HepG2 (cell line): ENCODE results near the gene RNF213. TPM values are rescaled to one million over a fixed set of nuclear protein-coding genes. Genes with fewer than 3 reads are reported as not detected.

ENCODE experiments used
- ATAC-seq: fragments of 200-7000 bp; cut with Tn5 transposase; 3 replicates; pipeline ENCODE4 v1.9.1; 2020; ENCODE audit warnings: mild to moderate bottlenecking, moderate library complexity
- BruUV-seq: library from RNA; stranded (reverse); fragments of 400-500 nt; replicated peaks from 2 replicates; lab custom pipeline; 2021; lab: Mats Ljungman, UMichigan
- CTCF ChIA-PET: fragments of 300-600 bp; formaldehyde crosslinking; extraction: SDS; loops from one replicate; lab custom pipeline; 2021; ENCODE audit warnings: low total read pairs, inconsistent platforms, low intra/inter-chr PET ratio; lab: Yijun Ruan, JAX
- POLR2A ChIA-PET: fragments of 350-600 bp; sonication (Branson Sonifier 250); formaldehyde crosslinking; loops from one replicate; lab custom pipeline; 2020; ENCODE audit warnings: antibody characterized with exemption, inconsistent platforms; lab: Yijun Ruan, JAX
- DNase-seq: peaks from one replicate; pipeline ENCODE4 v3.0.0-alpha.2; 2015; ENCODE audit warnings: low spot score
- FAIRE-seq: peaks from 3 replicates; lab custom pipeline; 2011; peaks lifted over from hg19 to GRCh38; lab: Jason Lieb, UNC
- H2AFZ ChIP-seq: one replicate; pipeline ENCODE4 v1.6.1; 2011; ENCODE audit warnings: low read length, inconsistent platforms
- H3K27ac ChIP-seq: fragments of 300-600 bp; 3 replicates; pipeline ENCODE4 v1.8.0; 2011; ENCODE audit warnings: mixed run types, mild to moderate bottlenecking, mixed read lengths, low read length, inconsistent platforms; ENCODE audit not compliant: insufficient read depth; ENCODE audit errors: extremely low read length
- H3K27me3 ChIP-seq, 2 experiments: fragments of 200-600 bp in 1 of 2; 2 replicates in 1 of 2; 3 replicates in 1 of 2; pipeline versions ENCODE4 v1.6.0 to v1.8.0; 2011; ENCODE audit warnings: low read length in 2 of 2, mild to moderate bottlenecking in 2 of 2, moderate library complexity in 2 of 2, inconsistent platforms in 1 of 2; ENCODE audit not compliant: insufficient read depth in 2 of 2, control insufficient read depth in 1 of 2
- H3K36me3 ChIP-seq, 2 experiments: fragments of 200-600 bp in 1 of 2; replicated peaks in 1 of 2; 2 replicates in 1 of 2; 3 replicates in 1 of 2; pipeline versions ENCODE4 v1.5.1 to v1.8.0; 2011; ENCODE audit warnings: low read length in 2 of 2, inconsistent platforms in 1 of 2; ENCODE audit not compliant: insufficient read depth in 2 of 2, control insufficient read depth in 1 of 2
- H3K4me1 ChIP-seq: 2 replicates; pipeline ENCODE4 v1.5.1; 2012; ENCODE audit warnings: low read length, inconsistent platforms; ENCODE audit not compliant: insufficient read depth
- H3K4me2 ChIP-seq: 2 replicates; pipeline ENCODE4 v1.6.0; 2011; ENCODE audit warnings: low read depth, low read length, inconsistent platforms
- H3K4me3 ChIP-seq, 3 experiments: fragments of 200-600 bp in 1 of 3; sonication (generic), shearing (Covaris generic) in 1 of 3; replicated peaks in 1 of 3; 2 replicates each; pipeline ENCODE4 v1.5.1; 2011 to 2016; ENCODE audit warnings: low read length in 3 of 3, inconsistent platforms in 2 of 3, low read depth in 2 of 3, mild to moderate bottlenecking in 2 of 3, control low read depth in 1 of 3, mixed read lengths in 1 of 3; ENCODE audit not compliant: insufficient read depth in 1 of 3
- H3K79me2 ChIP-seq: one replicate; pipeline ENCODE4 v1.6.1; 2011; ENCODE audit warnings: low read length, inconsistent platforms; ENCODE audit not compliant: insufficient read depth
- H3K9ac ChIP-seq: 2 replicates; pipeline ENCODE4 v1.6.0; 2011; ENCODE audit warnings: mild to moderate bottlenecking, low read depth, low read length, inconsistent platforms; ENCODE audit not compliant: insufficient read depth
- H3K9me3 ChIP-seq: 2 replicates; pipeline ENCODE4 v1.5.1; 2012; ENCODE audit warnings: mild to moderate bottlenecking, low read length
- H4K20me1 ChIP-seq: 2 replicates; pipeline ENCODE4 v1.6.0; 2011; ENCODE audit warnings: inconsistent platforms, mild to moderate bottlenecking, low read length, moderate library complexity; ENCODE audit not compliant: insufficient read depth
- ATF7 ChIP-seq, 2 experiments: fragments of 450-650 bp in 1 of 2; sonication (generic) in 1 of 2; formaldehyde crosslinking in 1 of 2; IDR thresholded peaks; 2 replicates each; pipeline versions ENCODE4 v1.4.0 to v1.6.1; 2016 to 2020; ENCODE audit warnings: antibody characterized with exemption in 1 of 2, mild to moderate bottlenecking in 1 of 2, missing genetic modification reagents in 1 of 2
- MAFF ChIP-seq: IDR thresholded peaks from 2 replicates; pipeline ENCODE4 v1.6.1; 2011; ENCODE audit warnings: low read depth, low read length, improper control_type of control experiment
- MAFK ChIP-seq, 2 experiments: IDR thresholded peaks in 1 of 2; conservative IDR thresholded peaks in 1 of 2; 2 replicates each; pipeline ENCODE4 v1.6.1; 2011; ENCODE audit warnings: improper control_type of control experiment in 2 of 2, low read length in 2 of 2
- NR3C1 ChIP-seq: sonication (generic); formaldehyde crosslinking; IDR thresholded peaks from 2 replicates; pipeline ENCODE4 v1.4.0; 2020; ENCODE audit warnings: missing genetic modification reagents
- ZNF207 ChIP-seq: fragments of 450-650 bp; IDR thresholded peaks from 2 replicates; pipeline ENCODE4 v1.6.1; 2016; ENCODE audit warnings: antibody characterized with exemption, borderline replicate concordance
- ZNF34 ChIP-seq: sonication (generic); formaldehyde crosslinking; IDR thresholded peaks from 2 replicates; pipeline ENCODE4 v1.4.0; 2020; ENCODE audit warnings: mild to moderate bottlenecking, missing genetic modification reagents, borderline replicate concordance
- ZNF383 ChIP-seq: sonication (generic); formaldehyde crosslinking; IDR thresholded peaks from 2 replicates; pipeline ENCODE4 v1.4.0; 2020; ENCODE audit warnings: missing genetic modification reagents, mild to moderate bottlenecking, borderline replicate concordance
- ZNF460 ChIP-seq: sonication (generic); formaldehyde crosslinking; IDR thresholded peaks from 2 replicates; pipeline ENCODE4 v1.5.1; 2020; ENCODE audit warnings: missing genetic modification reagents, mild to moderate bottlenecking, borderline replicate concordance
- ZNF549 ChIP-seq: sonication (generic); formaldehyde crosslinking; IDR thresholded peaks from 2 replicates; pipeline ENCODE4 v1.5.0; 2020; ENCODE audit warnings: missing genetic modification reagents
- ZNF567 ChIP-seq: sonication (generic); formaldehyde crosslinking; IDR thresholded peaks from 2 replicates; pipeline ENCODE4 v1.8.1; 2023; ENCODE audit warnings: mild to moderate bottlenecking, missing genetic modification reagents, borderline replicate concordance
- WGBS: methylation state at CpG from one replicate; pipeline ENCODE4 v1.1.6; 2017; ENCODE audit warnings: low lambda C conversion rate; 5-methylcytosine and 5-hydroxymethylcytosine counted together
- in situ Hi-C: cut with HindIII; loops from 2 replicates; pipeline ENCODE4 v1.10.0; 2017; ENCODE audit warnings: low pct_unique_long_range_greater_than_20kb; ENCODE audit not compliant: extremely low pct_ligation_motif_present
- intact Hi-C: fragments of 100-400 bp; cut with micrococcal nuclease; formaldehyde crosslinking; loops from one replicate; pipeline ENCODE4 v1.10.0; 2022; ENCODE audit not compliant: unreplicated experiment
- polyA plus RNA-seq, 8 experiments: library from polyadenylated mRNA; depleted of rRNA in 3 of 8; stranded (reverse) in 7 of 8; unstranded in 1 of 8; fragments of >200 nt; fragmentation: Illumina TruSeq in 4 of 8; extraction: Trizol in 4 of 8; gene quantifications; 2 replicates each; pipeline versions ENCODE4 v1.2.1 to v1.2.3, GENCODE V29; 2011 to 2016; ENCODE audit warnings: low read depth in 4 of 8, missing spikeins in 1 of 8, mixed read lengths in 1 of 8; ENCODE audit not compliant: insufficient read depth in 1 of 8
- total RNA-seq, 5 experiments: library from RNA; depleted of rRNA; stranded (reverse); fragments of >200 nt; fragmentation: Illumina TruSeq; extraction: Trizol; gene quantifications; 2 replicates each; pipeline ENCODE4 v1.2.3, GENCODE V29; 2016; ENCODE audit warnings: low read depth in 1 of 5

The RNF213 gene
- total and polyA plus RNA-seq, 2 of the 13 experiments (the other 11 are each of a cell fraction or from before 2014, with no cell fraction given) = 38.6 to 38.7 TPM

- TF ChIP-seq MAFF = peak; percentile 1; the same call in 1 of the 2 replicates
- no peak for TF ChIP-seq ZNF34 (CRISPR knock-in tag)
- TF ChIP-seq ZNF207 = no peak
- no peak for TF ChIP-seq ZNF460 (CRISPR knock-in tag)
- TF ChIP-seq ZNF383 (CRISPR knock-in tag) = no peak
- no peak for TF ChIP-seq ZNF549
- peak; percentile 44 to 56; a peak in 3 of 4 replicates for TF ChIP-seq MAFK (conservative IDR thresholded peaks at IDR 0.05 in 1 of 2, IDR thresholded peaks at IDR 0.05 in 1 of 2; ENCODE audit: low read length in 2 of 2)
- TF ChIP-seq ZNF567 = no peak
- TF ChIP-seq ATF7 (IDR thresholded peaks at IDR 0.05) = no peak
- TF ChIP-seq ATF7 (CRISPR knock-in tag; IDR thresholded peaks at IDR 0.05) = no peak
- no peak for TF ChIP-seq NR3C1 (CRISPR knock-in tag)
These were observed 114.3 kb downstream of the RNF213 start for GRCh38 chr17:80374732-80375585.

More at GRCh38 chr17:80374732-80375585, 114.3 kb downstream of the RNF213 start:
- H4K20me1 ChIP-seq = no peaks in the 10 kb centered on the region
- ChIA-PET POLR2A (no interaction called here), CTCF (no interaction called here)
- no peak overlapping the region for H2AFZ ChIP-seq
- H3K27me3 ChIP-seq = no peaks in the 10 kb centered on the region
- no peak overlapping the region for H3K9ac ChIP-seq
- ATAC-seq (no peak), DNase-seq (no peak), FAIRE-seq (no peak)
- no TSS peak for BruUV-seq
- H3K36me3 ChIP-seq = peaks cover 31 to 64% of the 10 kb centered on the region in 2 experiments
- H3K79me2 ChIP-seq = no peaks in the 10 kb centered on the region
- 89% methylated on average over 13 of the region's 14 CpGs for WGBS
- no peak overlapping the region for H3K4me3 ChIP-seq
- no peaks in the 10 kb centered on the region for H3K9me3 ChIP-seq
- intact Hi-C loops = no loop called here
- in situ Hi-C loops = no loop called here
- no peaks in the 10 kb centered on the region for H3K4me1 ChIP-seq
- no peak overlapping the region for H3K4me2 ChIP-seq
- H3K27ac ChIP-seq = no peak overlapping the region
